CD4-positive, alpha-beta T cell (primary cell): ENCODE data around the gene KCNK17. TPM values are rescaled to one million over a fixed set of nuclear protein-coding genes. Genes with fewer than 3 reads are reported as not detected.

ENCODE experiments used
- ATAC-seq: fragments of 200-7000 bp; cut with Tn5 transposase; one replicate; pipeline ENCODE4 v1.10.0; 2022; ENCODE audit warnings: mild to moderate bottlenecking; ENCODE audit not compliant: poor library complexity
- CTCF ChIA-PET: fragments of 350-600 bp; sonication (Branson Sonifier 250); formaldehyde crosslinking; loops from one replicate; lab custom pipeline; 2021; ENCODE audit warnings: antibody characterized with exemption, inconsistent platforms; lab: Charles Lee
- POLR2A ChIA-PET: fragments of 350-600 bp; sonication (Branson Sonifier 250); formaldehyde crosslinking; loops from one replicate; lab custom pipeline; 2021; ENCODE audit warnings: antibody characterized with exemption, inconsistent platforms; lab: Charles Lee
- DNase-seq, 14 experiments: peaks; one replicate each; pipeline ENCODE4 v3.0.0-alpha.2; 2013 to 2020; ENCODE audit warnings: mixed read lengths in 2 of 14
- H3K27ac ChIP-seq, 2 donors: one replicate each; pipeline versions ENCODE4 v1.5.1 to v1.7.0; 2013; ENCODE audit warnings: low read length in 2 of 2, low read depth in 1 of 2, mild to moderate bottlenecking in 1 of 2
- H3K27me3 ChIP-seq, 2 experiments: 1 replicate in 1 of 2; 2 replicates in 1 of 2; pipeline versions ENCODE4 v1.6.1 to v1.7.0; 2013; ENCODE audit warnings: low read length in 2 of 2, control low read depth in 1 of 2, mild to moderate bottlenecking in 1 of 2, moderate library complexity in 1 of 2; ENCODE audit not compliant: insufficient read depth in 2 of 2, control insufficient read depth in 1 of 2
- H3K36me3 ChIP-seq: one replicate; pipeline ENCODE4 v1.6.1; 2013; ENCODE audit warnings: low read length, control low read depth; ENCODE audit not compliant: insufficient read depth
- H3K4me1 ChIP-seq: one replicate; pipeline ENCODE4 v1.6.1; 2013; ENCODE audit warnings: low read length, control low read depth; ENCODE audit not compliant: insufficient read depth
- H3K4me3 ChIP-seq: one replicate; pipeline ENCODE4 v1.5.1; 2013; ENCODE audit warnings: mild to moderate bottlenecking, low read length, moderate library complexity
- H3K9me3 ChIP-seq, 2 experiments: 1 replicate in 1 of 2; 2 replicates in 1 of 2; pipeline versions ENCODE4 v1.6.1 to v1.7.0; 2013; ENCODE audit warnings: low read length in 2 of 2, mild to moderate bottlenecking in 2 of 2, control low read depth in 1 of 2, moderate library complexity in 1 of 2; ENCODE audit not compliant: control insufficient read depth in 1 of 2, insufficient read depth in 1 of 2
- H3K27ac Mint-ChIP-seq: one replicate; pipeline ENCODE4 v1.8.0; 2020; ENCODE audit warnings: mixed read lengths
- H3K27me3 Mint-ChIP-seq: one replicate; pipeline ENCODE4 v1.8.0; 2021; ENCODE audit warnings: mixed read lengths
- H3K36me3 Mint-ChIP-seq: one replicate; pipeline ENCODE4 v1.8.0; 2021; ENCODE audit warnings: low read depth, mixed read lengths
- H3K4me1 Mint-ChIP-seq: one replicate; pipeline ENCODE4 v1.8.0; 2021; ENCODE audit warnings: low read depth, mixed read lengths
- H3K4me3 Mint-ChIP-seq: one replicate; pipeline ENCODE4 v1.8.0; 2020; ENCODE audit warnings: mild to moderate bottlenecking, mixed read lengths
- H3K9me3 Mint-ChIP-seq: one replicate; pipeline ENCODE4 v1.8.0; 2020; ENCODE audit warnings: mixed read lengths
- intact Hi-C, 2 experiments: fragments of 100-400 bp; cut with DNase I in 1 of 2; cut with micrococcal nuclease in 1 of 2; formaldehyde crosslinking; loops; one replicate each; pipeline versions ENCODE4 v1.15.1 to v1.9.0; 2023 to 2025; cut with DNase I, micrococcal nuclease
- total RNA-seq, 174 experiments: library from RNA in 2 of 174; stranded (reverse) in 2 of 174; gene quantifications; one replicate each; pipeline ENCODE4 v1.2.3 and lab custom pipeline; 2021 to 2026
- TF ChIP-seq, protein P1 (sequence below): fragments of 200-600 bp; IDR thresholded peaks from one replicate; pipeline ENCODE4 v1.8.0; 2022; ENCODE audit warnings: antibody characterized with exemption, mild to moderate bottlenecking

KCNK17 gene
- total RNA-seq, 2 experiments from 2014 or later = not detected

DNA sequence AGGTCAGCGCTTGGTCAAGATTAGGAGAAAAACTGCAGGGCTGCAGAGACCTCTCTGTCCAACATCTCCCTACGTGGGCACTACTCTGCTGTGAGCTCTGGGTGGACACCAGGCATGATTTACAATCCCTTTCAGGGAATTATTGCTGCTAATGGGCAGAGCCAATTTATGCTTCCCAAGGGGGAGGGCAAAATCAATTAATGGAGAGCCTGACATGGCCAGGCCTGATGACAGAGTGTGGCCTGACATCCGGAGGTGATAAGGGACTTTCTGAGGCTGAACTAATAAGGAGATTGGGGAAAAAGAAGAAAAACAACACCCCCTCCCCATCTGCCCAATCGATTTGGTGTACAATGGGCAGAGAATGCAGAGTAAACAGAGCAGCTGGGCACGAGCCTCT is 13.3 kb upstream of the KCNK17 start:
- POLR2A ChIA-PET = no interaction called here
- CTCF ChIA-PET = no interaction called here
- no peak overlapping the region for H3K27ac Mint-ChIP-seq

DNA sequence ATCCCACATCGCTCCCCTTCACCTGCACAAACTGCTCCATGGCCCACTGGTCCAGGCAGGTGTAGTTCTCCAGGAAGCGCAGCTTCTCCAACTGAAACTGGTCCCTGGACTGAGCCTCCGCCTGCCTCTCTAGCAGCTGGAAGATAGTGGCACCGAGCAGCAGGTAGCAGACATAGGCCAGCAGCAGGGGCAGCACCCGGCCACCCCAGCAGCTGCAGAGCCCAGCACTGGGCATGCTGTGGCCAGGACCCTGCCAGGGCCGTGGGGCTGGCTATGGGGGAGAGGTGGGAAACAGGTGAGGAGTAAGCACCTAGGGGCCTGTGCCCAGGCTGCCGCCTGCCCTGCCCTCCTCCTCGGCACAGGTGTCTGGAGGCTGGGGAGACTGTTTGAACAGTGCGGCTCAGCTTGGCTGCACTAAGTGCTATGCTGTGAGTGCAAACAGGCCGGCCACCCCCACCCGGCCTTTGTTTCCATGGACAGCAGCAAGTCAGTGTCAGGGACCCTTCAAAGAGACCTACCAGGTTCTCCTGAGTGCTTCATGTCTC is 8.2 kb upstream of the KCNK17 start, which contains the start of gene KCNK16:
KCNK16 (minus strand) TSS at position 397 of the 545 bp plus-strand sequence; CDS start at position 235, 162 bp downstream.
- POLR2A ChIA-PET = no interaction called here
- H3K27me3 ChIP-seq = peaks cover 0 to 4% of the 10 kb centered on the region in 2 experiments
- H3K27me3 Mint-ChIP-seq = peaks cover 9% of the 10 kb centered on the region

More for the DNA sequence above, 13.3 kb upstream of the KCNK17 start:
- H3K36me3 Mint-ChIP-seq = no peaks in the 10 kb centered on the region
- H3K27me3 ChIP-seq = peaks cover 0 to 2% of the 10 kb centered on the region in 2 experiments
- no peak overlapping the region for H3K27ac ChIP-seq
- ATAC-seq (no peak), DNase-seq (no peak)
- peaks cover 11% of the 10 kb centered on the region for H3K27me3 Mint-ChIP-seq
- H3K4me1 ChIP-seq = no peaks in the 10 kb centered on the region
- no peaks in the 10 kb centered on the region for H3K4me1 Mint-ChIP-seq
- TF ChIP-seq, protein P1, sequence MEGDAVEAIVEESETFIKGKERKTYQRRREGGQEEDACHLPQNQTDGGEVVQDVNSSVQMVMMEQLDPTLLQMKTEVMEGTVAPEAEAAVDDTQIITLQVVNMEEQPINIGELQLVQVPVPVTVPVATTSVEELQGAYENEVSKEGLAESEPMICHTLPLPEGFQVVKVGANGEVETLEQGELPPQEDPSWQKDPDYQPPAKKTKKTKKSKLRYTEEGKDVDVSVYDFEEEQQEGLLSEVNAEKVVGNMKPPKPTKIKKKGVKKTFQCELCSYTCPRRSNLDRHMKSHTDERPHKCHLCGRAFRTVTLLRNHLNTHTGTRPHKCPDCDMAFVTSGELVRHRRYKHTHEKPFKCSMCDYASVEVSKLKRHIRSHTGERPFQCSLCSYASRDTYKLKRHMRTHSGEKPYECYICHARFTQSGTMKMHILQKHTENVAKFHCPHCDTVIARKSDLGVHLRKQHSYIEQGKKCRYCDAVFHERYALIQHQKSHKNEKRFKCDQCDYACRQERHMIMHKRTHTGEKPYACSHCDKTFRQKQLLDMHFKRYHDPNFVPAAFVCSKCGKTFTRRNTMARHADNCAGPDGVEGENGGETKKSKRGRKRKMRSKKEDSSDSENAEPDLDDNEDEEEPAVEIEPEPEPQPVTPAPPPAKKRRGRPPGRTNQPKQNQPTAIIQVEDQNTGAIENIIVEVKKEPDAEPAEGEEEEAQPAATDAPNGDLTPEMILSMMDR = no peak
- H3K36me3 ChIP-seq = no peaks in the 10 kb centered on the region
- H3K4me3 Mint-ChIP-seq = no peak overlapping the region
- intact Hi-C loops = no loop called here
- no peak overlapping the region for H3K4me3 ChIP-seq
- H3K9me3 ChIP-seq = peaks cover 0 to 3% of the 10 kb centered on the region in 2 experiments
- H3K9me3 Mint-ChIP-seq = no peaks in the 10 kb centered on the region

DNA sequence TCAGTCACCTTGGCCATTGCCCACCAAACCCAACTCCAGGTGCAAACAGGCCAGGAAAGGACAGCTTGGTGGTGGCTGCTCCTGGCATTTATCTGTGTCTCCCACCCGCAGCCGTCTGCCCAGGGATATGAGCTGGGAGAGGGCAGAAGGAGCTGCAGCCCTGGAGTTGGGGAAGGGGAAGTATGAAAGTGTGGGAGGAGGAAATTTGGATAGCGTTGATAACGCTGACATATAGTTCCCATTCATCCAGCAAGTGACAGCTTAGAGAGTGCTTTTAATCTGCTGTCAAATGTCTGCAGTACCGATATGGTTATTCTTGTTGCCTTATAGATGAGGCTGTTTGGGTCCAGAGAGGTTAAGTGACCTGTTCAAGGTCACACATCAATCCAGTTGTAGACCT is 7.5 kb upstream of the KCNK17 start:
- intact Hi-C loops = no loop called here
- Histone ChIP-seq H3K27ac (no peak overlapping the region), H3K27me3 (peaks cover 0 to 4% of the 10 kb centered on the region in 2 experiments), H3K36me3 (no peaks in the 10 kb centered on the region), H3K4me1 (no peaks in the 10 kb centered on the region), H3K4me3 (no peak overlapping the region), H3K9me3 (peaks cover 0 to 3% of the 10 kb centered on the region in 2 experiments)
- ChIA-PET POLR2A (no interaction called here), CTCF (no interaction called here)
- Mint-ChIP-seq H3K4me3 (no peak overlapping the region), H3K27ac (no peak overlapping the region), H3K4me1 (no peaks in the 10 kb centered on the region), H3K9me3 (no peaks in the 10 kb centered on the region), H3K36me3 (no peaks in the 10 kb centered on the region), H3K27me3 (peaks cover 15% of the 10 kb centered on the region)
- ATAC-seq (no peak), DNase-seq (no peak)
- TF ChIP-seq, protein P1 = no peak

More for the DNA sequence above, 8.2 kb upstream of the KCNK17 start, which contains the start of gene KCNK16:
- Histone ChIP-seq H3K4me1 (no peaks in the 10 kb centered on the region), H3K4me3 (no peak within 1 kb of the TSS), H3K27ac (no peak within 1 kb of the TSS), H3K36me3 (no peaks in the 10 kb centered on the region), H3K9me3 (peaks cover 0 to 3% of the 10 kb centered on the region in 2 experiments)
- Mint-ChIP-seq H3K4me1 (no peaks in the 10 kb centered on the region), H3K36me3 (no peaks in the 10 kb centered on the region), H3K27ac (no peak within 1 kb of the TSS), H3K9me3 (no peaks in the 10 kb centered on the region), H3K4me3 (no peak within 1 kb of the TSS)
- ATAC-seq = no peak
- intact Hi-C loops = no loop called here
- CTCF ChIA-PET = no interaction called here
- TF ChIP-seq, protein P1 = no peak
- DNase-seq = no peak
